Raji (cell line): ENCODE data around the gene MLLT10.

Experiments used
- POLR2A ChIP-seq: IDR thresholded peaks from 2 replicates; pipeline ENCODE4 v1.6.1; 2011; ENCODE audit warnings: low read depth, low read length, control low read depth; ENCODE audit not compliant: insufficient read depth

MLLT10 gene

DNA sequence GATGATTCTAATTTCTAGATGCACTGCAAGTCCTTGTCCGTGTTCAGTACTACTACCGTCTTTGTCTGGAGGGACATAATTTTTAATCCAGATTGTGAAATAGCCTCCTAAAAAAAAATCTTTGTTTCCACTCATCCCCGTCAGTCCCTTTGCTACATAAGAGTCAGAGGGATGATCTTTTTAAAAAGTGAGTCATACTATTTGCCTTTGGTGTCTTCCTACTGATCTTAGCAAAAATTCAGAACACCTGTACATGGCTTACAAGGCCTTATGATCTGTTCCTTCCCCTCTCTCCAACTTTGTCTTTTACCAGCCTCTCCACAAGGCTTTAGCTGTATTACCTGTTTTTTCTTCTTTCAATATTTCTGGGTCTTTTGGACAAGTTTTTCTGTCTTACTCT lies 173.5 kb downstream of the MLLT10 start:
- TF ChIP-seq POLR2A = no peak

DNA sequence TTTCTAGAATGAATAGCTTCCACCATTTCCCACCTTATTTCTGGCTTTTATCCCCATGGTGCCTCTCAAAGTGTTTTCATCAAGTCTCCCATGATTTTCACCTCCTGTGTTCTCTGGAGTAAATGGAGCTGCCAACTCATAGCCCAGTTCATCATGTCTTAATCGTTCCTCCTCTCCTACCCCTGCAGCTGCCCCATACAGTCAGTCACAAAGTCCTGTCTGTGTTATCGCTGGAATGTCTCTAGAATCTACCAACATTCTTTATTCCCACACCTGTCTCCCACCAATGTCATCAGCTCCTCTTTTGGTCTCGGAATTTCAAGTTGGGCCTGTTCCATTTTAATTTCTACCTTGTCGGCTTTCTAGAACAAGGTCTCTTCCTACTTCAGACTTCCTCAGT lies 178.9 kb downstream of the MLLT10 start:
- no peak for TF ChIP-seq POLR2A

DNA sequence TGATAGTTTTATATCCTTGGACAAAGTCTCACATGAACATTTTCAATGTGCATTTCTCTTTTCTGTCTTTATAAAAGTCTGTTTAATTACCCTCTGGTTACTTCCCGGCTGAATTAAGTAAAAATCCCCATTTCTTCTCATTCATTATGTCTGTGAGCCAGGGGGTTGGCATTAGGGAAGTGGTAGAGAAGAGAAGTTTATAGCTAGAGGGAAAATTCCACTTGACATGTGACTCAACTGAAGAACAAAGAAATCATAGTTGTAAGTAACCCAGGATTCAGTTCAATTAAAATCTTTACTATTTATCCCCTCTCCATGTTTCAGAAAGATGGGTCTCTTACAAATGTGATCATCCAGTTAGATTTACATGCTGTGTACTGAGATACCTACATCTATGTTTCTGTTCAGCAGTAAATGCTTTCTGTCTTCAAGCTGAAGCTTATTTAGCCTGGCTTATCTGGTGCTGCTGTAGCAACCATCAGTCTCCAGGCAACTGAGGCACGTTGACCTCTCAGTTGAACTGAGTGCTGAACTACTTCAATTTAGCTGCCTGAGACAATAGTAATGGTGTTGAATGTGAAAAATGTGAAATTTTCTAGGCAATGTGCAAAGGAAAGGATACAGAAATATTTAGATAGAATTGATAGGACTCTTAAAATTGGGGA lies 181.6 kb downstream of the MLLT10 start:
- no peak for TF ChIP-seq POLR2A

DNA sequence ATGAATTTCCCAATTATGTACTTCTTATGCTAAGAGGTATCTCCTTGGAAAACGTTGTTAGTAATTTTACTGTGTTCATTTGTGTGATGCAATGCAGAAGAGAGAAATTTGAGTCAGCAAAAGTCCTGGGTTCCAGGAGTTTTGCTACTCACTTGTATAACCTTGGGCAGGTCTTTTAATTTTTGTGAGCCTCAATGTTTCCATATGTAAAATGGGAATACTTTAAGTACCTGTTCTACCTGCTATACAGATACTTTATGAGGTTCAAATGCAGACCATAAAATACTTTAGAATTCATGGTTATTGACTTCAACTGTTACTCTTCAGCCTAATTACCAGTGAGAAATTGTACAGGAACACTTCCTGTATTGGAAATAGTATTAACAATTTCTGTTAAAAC lies 185.5 kb downstream of the MLLT10 start:
- TF ChIP-seq POLR2A = no peak

DNA sequence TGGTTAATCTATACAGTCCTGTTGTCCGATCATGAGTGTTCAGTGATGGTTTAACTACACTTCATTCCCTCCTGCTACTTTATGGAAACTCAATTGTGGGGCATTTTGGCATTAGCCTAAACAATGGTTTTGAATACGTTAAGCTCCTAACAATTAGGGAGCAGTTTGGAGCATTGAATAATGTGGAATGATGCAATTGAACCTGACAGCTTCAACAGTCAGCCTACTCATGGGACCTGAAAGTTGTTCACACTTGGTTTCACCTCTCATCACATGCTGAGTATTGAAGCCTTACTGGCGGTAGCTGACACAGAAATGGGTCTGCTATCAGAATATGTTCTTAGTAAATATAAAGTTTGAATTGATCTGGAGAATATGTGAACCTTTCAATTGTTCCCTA lies 186.1 kb downstream of the MLLT10 start:
- no peak for TF ChIP-seq POLR2A

DNA sequence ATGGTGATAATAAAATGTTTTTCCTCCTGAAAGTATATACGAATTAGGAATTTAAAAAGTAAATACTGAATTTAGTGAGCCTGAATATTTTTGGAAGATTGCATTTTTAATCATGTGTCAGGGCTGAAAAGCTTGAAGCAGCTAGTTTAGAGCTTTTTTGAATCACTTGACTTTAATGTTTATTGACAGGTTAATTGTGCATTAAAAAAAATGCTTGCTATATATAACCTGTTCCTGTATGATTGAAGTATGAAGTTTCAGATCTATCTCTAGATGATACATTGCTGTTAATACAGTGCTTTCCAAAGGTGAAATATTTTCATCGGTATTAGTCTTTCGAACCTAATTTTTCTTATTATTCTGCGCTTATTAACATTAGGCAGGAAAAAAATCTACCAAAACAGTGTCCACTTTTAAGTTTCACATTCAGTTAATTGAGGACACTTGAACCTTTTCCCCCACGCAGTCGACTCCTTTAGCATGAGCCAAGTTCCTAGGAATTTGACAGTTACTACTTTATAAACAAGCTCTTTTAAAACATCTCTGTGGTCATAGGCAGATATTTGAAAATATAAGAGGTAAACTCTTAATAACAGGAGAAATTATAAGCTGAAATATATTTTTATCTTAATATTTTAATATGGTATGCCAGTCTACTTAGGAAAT lies 187.1 kb downstream of the MLLT10 start:
- TF ChIP-seq POLR2A = no peak

DNA sequence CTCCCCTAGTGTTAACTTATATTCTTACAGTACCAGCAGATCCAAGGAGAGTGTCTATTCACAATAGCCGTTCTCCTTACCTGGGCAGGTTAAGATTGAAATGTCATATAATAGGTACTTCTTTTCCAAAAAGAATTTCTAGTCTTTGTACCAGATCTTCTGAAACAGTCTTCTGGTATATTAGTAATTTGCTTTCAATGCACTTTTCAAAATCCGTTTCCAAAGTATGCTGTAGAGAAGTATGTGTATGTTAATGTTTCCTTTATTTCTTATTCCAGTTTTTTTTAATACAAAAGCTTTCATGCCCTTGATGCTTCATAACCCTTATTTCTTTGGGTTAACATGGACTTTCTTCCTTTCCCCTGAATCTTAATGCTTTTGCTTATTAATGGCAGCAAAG lies 188.2 kb downstream of the MLLT10 start:
- no peak for TF ChIP-seq POLR2A

DNA sequence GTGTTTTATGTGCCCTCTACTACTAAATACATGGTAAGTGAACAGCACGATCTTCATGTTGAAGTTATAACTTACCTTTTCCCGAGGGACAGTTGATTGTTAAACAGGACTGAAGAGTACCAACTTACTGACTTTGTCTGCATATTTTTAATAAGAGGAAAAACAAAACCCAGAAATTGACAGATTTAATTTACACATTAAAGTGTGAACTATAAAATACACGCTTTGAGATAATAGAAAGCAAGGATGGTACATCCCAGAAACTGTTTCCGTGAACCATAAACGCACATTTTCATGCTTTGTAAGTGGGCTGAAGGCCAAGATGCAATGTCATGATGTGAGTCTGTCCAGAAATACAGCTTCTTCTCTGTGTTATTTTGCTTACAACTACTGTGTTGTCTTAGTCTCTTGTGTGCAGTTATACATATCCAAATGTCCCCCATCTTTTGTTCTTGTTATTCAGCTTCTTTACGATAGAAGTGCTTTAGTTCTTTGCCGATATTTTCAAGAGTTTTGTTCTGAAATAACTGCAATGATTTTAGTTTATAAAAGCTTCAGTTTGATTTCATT lies 190.1 kb downstream of the MLLT10 start:
- TF ChIP-seq POLR2A = no peak

DNA sequence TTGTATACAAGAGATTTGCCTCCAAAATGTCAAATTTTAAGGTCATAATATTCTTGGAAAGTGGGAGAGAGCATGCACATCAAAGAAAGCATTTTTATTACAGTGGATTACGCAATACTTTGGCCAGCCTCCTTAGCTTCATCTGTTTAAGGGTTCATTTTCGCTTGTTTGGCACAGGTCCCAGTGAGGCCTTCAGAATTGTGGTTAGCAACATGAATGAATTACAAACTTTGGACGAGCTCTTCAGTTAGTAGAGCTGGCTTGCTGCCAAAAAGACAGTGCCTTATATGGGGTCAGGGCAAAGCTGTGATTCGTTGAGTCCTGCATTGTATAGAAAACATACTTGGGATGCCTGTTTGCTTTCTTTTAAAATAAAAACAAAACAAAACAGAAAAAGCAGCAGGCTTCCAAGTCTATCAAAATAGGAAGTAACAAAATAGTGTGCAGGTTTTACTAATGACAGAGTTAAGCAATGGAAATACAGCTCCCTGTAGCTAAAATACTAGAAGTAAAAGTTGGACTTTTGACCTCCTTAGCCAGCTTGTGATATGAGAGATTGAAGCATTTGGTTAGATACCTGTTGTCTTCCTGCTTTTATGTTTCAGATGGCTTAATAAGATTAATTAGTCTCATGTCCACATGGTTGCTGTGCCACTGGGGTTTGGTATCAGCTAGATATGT lies 190.8 kb downstream of the MLLT10 start:
- TF ChIP-seq POLR2A = no peak

DNA sequence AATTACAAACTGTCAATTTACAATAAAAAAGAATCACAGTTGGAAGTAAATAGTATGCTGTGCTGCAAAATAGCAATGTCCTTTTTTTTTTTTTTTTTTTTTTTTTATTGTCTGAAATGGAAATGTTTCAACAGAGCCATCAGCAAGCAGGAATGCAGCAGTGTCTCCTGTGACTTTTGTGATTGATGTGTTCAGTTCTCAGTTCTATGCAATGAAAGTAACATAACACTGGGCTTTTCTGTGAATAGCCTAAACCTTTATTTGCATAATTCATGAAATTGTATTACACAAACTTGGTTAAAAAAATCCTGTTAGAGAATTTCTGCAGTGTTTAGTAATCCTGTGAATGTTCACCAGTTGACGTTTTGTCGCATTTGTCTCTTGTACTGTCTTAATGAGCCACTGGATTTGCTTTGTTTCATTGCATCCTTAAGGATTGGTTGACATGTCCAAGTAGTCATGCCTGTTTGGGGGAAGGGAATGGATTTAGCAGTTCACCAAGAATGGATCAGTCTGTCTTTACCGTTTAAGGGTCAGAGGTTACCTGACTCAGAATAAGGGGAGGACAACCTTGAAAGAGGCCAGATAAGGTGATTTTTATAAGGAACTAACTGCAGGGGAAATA lies 192.7 kb downstream of the MLLT10 start:
- TF ChIP-seq POLR2A = no peak

DNA sequence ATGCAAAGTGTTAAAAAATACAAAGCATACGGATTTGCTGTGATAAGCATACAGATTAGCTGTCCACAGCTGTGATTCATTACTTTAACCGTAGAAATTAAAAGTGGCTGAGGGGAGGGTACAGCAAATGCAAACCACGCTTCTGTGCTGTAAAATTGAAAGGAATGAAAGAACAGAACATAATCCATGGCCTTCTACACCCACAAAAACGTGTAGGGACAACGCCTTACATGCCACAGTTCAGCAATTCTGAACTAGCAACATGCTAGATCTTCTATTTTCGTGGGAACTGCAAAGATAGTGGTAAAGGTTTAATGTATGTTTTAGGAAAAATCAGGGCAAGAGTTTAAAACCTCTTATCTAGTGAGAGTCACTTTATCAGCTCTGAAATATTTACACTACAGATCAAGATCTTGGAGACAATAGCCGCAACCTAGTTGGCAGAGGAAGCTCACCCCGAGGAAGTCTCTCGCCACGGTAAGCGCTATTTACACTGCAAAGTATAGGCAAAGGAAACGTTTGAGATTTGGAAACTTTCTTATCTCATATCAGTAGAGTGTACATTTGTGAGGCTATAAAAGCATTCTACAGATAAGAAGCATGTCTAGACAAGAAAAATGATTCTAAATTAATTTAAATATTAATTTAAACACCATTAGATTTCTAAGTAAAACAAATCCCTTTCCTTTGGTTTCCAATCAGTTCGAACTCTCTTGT lies 193.6 kb downstream of the MLLT10 start:
- TF ChIP-seq POLR2A = no peak

DNA sequence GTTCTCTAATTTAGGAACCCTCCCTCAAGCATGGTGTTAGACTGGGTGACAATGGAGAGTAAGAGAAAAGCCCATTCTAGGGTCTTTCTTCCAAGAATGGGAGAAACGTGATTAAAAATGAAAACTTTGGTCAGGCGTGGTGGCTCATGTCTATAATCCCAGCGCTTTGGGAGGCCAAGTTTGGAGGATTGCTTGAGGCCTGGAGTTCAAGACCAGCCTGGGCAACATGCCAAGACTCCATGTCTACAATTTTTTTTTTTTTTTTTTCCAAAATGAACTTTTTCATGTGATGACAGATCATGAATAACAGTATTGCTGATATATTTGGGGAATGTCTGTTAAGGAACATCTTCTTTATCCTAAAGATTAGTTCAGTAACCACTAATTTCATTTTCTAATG lies 194.6 kb downstream of the MLLT10 start:
- TF ChIP-seq POLR2A = no peak

DNA sequence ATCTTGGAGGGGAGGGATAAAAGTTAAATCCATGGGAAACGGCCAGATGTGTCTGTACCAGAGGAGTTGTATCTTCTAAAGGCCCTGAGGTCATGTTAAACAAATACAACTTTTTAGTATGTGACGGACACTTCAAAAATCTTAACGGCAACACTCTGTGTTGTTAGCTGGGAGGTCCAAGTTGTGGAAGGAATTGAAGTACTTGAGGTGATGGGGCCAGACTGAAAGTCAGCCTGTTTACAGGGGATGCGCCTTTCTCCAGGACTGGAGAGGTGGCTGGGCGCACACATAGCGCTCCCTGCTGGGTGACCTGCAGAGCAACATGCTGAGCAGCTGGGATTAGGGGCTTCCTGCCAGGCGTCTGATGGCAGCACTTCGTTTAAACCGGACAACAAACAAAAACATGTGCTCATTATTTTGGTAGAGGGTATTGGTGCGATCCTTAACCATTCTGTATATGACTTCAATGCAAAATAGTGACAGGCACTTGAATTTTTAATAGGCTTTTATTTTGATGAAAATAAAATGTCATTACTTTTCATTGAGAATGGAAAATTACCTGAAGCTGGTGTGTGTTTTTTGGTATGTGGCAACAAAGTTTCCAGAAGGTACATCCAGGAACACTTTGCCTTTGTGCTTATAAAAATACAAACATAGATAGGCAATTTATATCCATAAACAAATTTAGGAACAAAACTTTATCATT lies 198.2 kb downstream of the MLLT10 start:
- TF ChIP-seq POLR2A = no peak

DNA sequence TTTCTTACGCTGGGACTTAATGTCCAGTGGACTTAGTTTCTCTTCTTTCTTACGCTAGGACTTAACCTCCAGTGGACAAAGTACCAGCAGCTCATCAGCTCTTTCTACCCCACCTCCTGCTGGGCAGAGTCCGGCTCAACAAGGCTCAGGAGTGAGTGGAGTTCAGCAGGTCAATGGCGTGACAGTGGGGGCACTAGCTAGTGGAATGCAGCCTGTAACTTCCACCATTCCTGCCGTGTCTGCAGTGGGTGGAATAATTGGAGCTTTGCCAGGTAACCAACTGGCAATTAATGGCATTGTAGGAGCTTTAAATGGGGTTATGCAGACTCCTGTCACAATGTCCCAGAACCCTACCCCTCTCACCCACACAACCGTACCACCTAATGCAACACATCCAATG lies 199.7 kb downstream of the MLLT10 start:
- no peak for TF ChIP-seq POLR2A

DNA sequence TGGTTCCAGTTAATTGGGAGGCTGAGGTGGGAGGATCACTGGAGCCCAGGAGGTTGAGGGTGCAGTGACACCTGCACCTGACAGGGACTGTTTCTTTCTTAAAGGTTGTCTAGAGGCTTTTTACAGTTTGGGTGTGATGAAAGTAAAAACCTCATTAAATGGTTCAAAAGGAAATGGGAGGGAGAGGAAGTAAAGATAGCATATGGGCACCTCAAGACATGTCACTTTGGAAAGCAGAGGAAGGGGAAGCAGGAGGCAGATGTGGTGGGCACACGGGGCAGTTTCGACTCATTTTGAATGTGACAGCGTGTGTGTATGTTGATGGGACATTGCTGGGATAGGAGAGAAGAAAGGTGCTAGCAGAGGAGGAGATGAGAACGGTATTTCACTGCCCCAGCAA lies 203.1 kb downstream of the MLLT10 start:
- TF ChIP-seq POLR2A = no peak

DNA sequence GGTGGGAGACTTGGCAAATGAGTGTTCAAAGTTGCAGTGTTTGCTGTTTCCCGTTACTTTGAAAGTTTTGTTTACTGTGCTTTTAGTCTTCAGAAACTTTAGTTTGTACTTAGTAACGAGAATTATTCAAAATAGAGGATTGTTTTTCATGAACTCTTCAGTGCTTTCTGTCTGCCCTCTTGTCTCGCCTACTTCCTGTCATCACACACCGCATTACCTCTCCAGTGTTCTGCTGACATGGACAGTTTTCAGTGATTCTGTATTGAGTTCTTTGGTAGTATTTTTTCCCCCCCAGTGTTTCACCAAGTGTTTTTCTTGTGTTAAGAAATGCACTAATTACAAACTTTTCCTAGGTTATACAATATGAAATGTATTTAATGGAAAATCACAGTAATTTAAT lies 207.0 kb downstream of the MLLT10 start:
- no peak for TF ChIP-seq POLR2A
